Neural cell (in vitro differentiated cells): ENCODE results near the gene MARCHF5. TPM values are rescaled to one million over a fixed set of nuclear protein-coding genes. Genes with fewer than 3 reads are reported as not detected.

ENCODE experiments used
- H2AFZ ChIP-seq: fragments of 200-600, 300-800 bp; sonication (generic), shearing (Covaris generic); 2 replicates; pipeline ENCODE4 v1.6.0; 2014; ENCODE audit warnings: low read depth, mild to moderate bottlenecking, antibody characterized with exemption, low read length, moderate library complexity
- H3F3A ChIP-seq: fragments of 200-600 bp; shearing (Covaris generic); 2 replicates; pipeline ENCODE4 v1.6.1; 2016; ENCODE audit warnings: mild to moderate bottlenecking, moderate library complexity, mixed read lengths, antibody characterized with exemption, low read length; ENCODE audit not compliant: insufficient read depth, poor library complexity, severe bottlenecking
- H3K27ac ChIP-seq: fragments of 200-600, 300-800 bp; sonication (generic), shearing (Covaris generic); 2 replicates; pipeline ENCODE4 v1.5.1; 2014; ENCODE audit warnings: mild to moderate bottlenecking, low read length, moderate library complexity
- H3K27me3 ChIP-seq: fragments of 300-800, 200-600 bp; sonication (generic), shearing (Covaris generic); 2 replicates; pipeline ENCODE4 v1.6.0; 2014; ENCODE audit warnings: mild to moderate bottlenecking, low read depth, low read length, moderate library complexity; ENCODE audit not compliant: insufficient read depth
- H3K36me3 ChIP-seq: fragments of 300-800, 200-600 bp; sonication (generic), shearing (Covaris generic); 2 replicates; pipeline ENCODE4 v1.5.1; 2014; ENCODE audit warnings: mild to moderate bottlenecking, antibody characterized with exemption, low read length, moderate library complexity; ENCODE audit not compliant: insufficient read depth
- H3K4me2 ChIP-seq: fragments of 300-800, 200-600 bp; sonication (generic), shearing (Covaris generic); 2 replicates; pipeline ENCODE4 v1.6.0; 2014; ENCODE audit warnings: mild to moderate bottlenecking, low read length
- H3K4me3 ChIP-seq: fragments of 300-800, 200-600 bp; sonication (generic), shearing (Covaris generic); 2 replicates; pipeline ENCODE4 v1.5.1; 2014; ENCODE audit warnings: mild to moderate bottlenecking, low read length, moderate library complexity
- H3K79me2 ChIP-seq: fragments of 200-600 bp; shearing (Covaris generic); replicated peaks from 2 replicates; pipeline ENCODE4 v1.6.0; 2014; ENCODE audit warnings: mild to moderate bottlenecking, low read length, moderate library complexity; ENCODE audit not compliant: insufficient read depth
- H3K9ac ChIP-seq: fragments of 300-800, 200-600 bp; sonication (generic), shearing (Covaris generic); 2 replicates; pipeline ENCODE4 v1.6.1; 2016; ENCODE audit warnings: mild to moderate bottlenecking, low read length, mixed read lengths
- H3K9me2 ChIP-seq: fragments of 200-600 bp; shearing (Covaris generic); 2 replicates; pipeline ENCODE4 v1.6.1; 2016; ENCODE audit warnings: mild to moderate bottlenecking, low read length, mixed read lengths; ENCODE audit not compliant: insufficient read depth
- H3K9me3 ChIP-seq: fragments of 200-600, 300-800 bp; sonication (generic), shearing (Covaris generic); 2 replicates; pipeline ENCODE4 v1.6.1; 2016; ENCODE audit warnings: mild to moderate bottlenecking, mixed run types, low read length, moderate library complexity, mixed read lengths
- H4K20me1 ChIP-seq: fragments of 200-600 bp; shearing (Covaris generic); 2 replicates; pipeline ENCODE4 v1.6.1; 2016; ENCODE audit warnings: mild to moderate bottlenecking, mixed run types; ENCODE audit not compliant: insufficient read depth
- EP300 ChIP-seq: fragments of 450-650 bp; conservative IDR thresholded peaks from 2 replicates; pipeline ENCODE4 v1.6.1; 2014; ENCODE audit warnings: antibody characterized with exemption, mild to moderate bottlenecking, moderate library complexity; ENCODE audit not compliant: poor library complexity, severe bottlenecking
- EZH2 ChIP-seq: fragments of 200-600, 300-800 bp; shearing (Covaris generic), sonication (generic); IDR thresholded peaks from 2 replicates; pipeline ENCODE4 v1.6.1; 2014; ENCODE audit warnings: antibody characterized with exemption, low read length, borderline replicate concordance, mild to moderate bottlenecking; ENCODE audit not compliant: insufficient read depth, poor library complexity, severe bottlenecking
- MXI1 ChIP-seq: fragments of 450-650 bp; conservative IDR thresholded peaks from 2 replicates; pipeline ENCODE4 v1.6.1; 2014; ENCODE audit warnings: antibody characterized with exemption, mild to moderate bottlenecking; ENCODE audit not compliant: poor library complexity, severe bottlenecking
- POLR2AphosphoS5 ChIP-seq: IDR thresholded peaks from 2 replicates; pipeline ENCODE4 v1.6.1; 2012
- RAD21 ChIP-seq: fragments of 450-650 bp; conservative IDR thresholded peaks from 2 replicates; pipeline ENCODE4 v1.6.1; 2014; ENCODE audit warnings: antibody characterized with exemption, mild to moderate bottlenecking, moderate library complexity
- SMC3 ChIP-seq: fragments of 450-650 bp; conservative IDR thresholded peaks from 2 replicates; pipeline ENCODE4 v1.6.1; 2014; ENCODE audit warnings: antibody characterized with exemption, mild to moderate bottlenecking, moderate library complexity; ENCODE audit not compliant: poor library complexity
- TAF1 ChIP-seq: IDR thresholded peaks from 2 replicates; pipeline ENCODE4 v1.6.1; 2012; ENCODE audit warnings: low read depth
- polyA plus RNA-seq: library from polyadenylated mRNA; depleted of rRNA; stranded (reverse); fragments of >200 nt; gene quantifications from 2 replicates; pipeline ENCODE4 v1.2.3, GENCODE V29; 2014
- TF ChIP-seq, protein P1 (sequence below): fragments of 450-650 bp; IDR thresholded peaks from 2 replicates; pipeline ENCODE4 v1.5.1; 2014; ENCODE audit warnings: antibody characterized with exemption, mild to moderate bottlenecking, moderate library complexity; ENCODE audit not compliant: poor library complexity, severe bottlenecking
- TF ChIP-seq, protein P2 (sequence below): IDR thresholded peaks from 2 replicates; pipeline ENCODE4 v1.6.1; 2012; ENCODE audit warnings: borderline replicate concordance

Gene MARCHF5
- polyA plus RNA-seq, 1 donor from 2014 or later = 65.5 TPM

- no peaks in the 10 kb centered on the region for H4K20me1 ChIP-seq
- H3K9me2 ChIP-seq = no peaks in the 10 kb centered on the region
- H3K9ac ChIP-seq = peak overlapping the region; percentile 98
- peak overlapping the region; percentile 93 for H3K4me3 ChIP-seq
- peak overlapping the region; percentile 81 for H3K27ac ChIP-seq
- H3K4me2 ChIP-seq = no peak overlapping the region
- TF ChIP-seq, protein P1, sequence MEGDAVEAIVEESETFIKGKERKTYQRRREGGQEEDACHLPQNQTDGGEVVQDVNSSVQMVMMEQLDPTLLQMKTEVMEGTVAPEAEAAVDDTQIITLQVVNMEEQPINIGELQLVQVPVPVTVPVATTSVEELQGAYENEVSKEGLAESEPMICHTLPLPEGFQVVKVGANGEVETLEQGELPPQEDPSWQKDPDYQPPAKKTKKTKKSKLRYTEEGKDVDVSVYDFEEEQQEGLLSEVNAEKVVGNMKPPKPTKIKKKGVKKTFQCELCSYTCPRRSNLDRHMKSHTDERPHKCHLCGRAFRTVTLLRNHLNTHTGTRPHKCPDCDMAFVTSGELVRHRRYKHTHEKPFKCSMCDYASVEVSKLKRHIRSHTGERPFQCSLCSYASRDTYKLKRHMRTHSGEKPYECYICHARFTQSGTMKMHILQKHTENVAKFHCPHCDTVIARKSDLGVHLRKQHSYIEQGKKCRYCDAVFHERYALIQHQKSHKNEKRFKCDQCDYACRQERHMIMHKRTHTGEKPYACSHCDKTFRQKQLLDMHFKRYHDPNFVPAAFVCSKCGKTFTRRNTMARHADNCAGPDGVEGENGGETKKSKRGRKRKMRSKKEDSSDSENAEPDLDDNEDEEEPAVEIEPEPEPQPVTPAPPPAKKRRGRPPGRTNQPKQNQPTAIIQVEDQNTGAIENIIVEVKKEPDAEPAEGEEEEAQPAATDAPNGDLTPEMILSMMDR = no peak
- TF ChIP-seq, protein P2, sequence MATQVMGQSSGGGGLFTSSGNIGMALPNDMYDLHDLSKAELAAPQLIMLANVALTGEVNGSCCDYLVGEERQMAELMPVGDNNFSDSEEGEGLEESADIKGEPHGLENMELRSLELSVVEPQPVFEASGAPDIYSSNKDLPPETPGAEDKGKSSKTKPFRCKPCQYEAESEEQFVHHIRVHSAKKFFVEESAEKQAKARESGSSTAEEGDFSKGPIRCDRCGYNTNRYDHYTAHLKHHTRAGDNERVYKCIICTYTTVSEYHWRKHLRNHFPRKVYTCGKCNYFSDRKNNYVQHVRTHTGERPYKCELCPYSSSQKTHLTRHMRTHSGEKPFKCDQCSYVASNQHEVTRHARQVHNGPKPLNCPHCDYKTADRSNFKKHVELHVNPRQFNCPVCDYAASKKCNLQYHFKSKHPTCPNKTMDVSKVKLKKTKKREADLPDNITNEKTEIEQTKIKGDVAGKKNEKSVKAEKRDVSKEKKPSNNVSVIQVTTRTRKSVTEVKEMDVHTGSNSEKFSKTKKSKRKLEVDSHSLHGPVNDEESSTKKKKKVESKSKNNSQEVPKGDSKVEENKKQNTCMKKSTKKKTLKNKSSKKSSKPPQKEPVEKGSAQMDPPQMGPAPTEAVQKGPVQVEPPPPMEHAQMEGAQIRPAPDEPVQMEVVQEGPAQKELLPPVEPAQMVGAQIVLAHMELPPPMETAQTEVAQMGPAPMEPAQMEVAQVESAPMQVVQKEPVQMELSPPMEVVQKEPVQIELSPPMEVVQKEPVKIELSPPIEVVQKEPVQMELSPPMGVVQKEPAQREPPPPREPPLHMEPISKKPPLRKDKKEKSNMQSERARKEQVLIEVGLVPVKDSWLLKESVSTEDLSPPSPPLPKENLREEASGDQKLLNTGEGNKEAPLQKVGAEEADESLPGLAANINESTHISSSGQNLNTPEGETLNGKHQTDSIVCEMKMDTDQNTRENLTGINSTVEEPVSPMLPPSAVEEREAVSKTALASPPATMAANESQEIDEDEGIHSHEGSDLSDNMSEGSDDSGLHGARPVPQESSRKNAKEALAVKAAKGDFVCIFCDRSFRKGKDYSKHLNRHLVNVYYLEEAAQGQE = no peak
- TF ChIP-seq SMC3 = no peak
- no peak for TF ChIP-seq TAF1
- no peak for TF ChIP-seq MXI1
- no peak for TF ChIP-seq POLR2AphosphoS5
- no peak for TF ChIP-seq EP300
- TF ChIP-seq EZH2 = no peak
- no peak for TF ChIP-seq RAD21
- H2AFZ ChIP-seq = peak overlapping the region; percentile 99
- H3K27me3 ChIP-seq = no peaks in the 10 kb centered on the region
- H3K9me3 ChIP-seq = no peaks in the 10 kb centered on the region
- H3K79me2 ChIP-seq = peaks cover 56% of the 10 kb centered on the region
- no peaks in the 10 kb centered on the region for H3F3A ChIP-seq
- no peaks in the 10 kb centered on the region for H3K36me3 ChIP-seq
Measured at GRCh38 chr10:92291616-92291865, 574 bp downstream of the MARCHF5 start.

DNA sequence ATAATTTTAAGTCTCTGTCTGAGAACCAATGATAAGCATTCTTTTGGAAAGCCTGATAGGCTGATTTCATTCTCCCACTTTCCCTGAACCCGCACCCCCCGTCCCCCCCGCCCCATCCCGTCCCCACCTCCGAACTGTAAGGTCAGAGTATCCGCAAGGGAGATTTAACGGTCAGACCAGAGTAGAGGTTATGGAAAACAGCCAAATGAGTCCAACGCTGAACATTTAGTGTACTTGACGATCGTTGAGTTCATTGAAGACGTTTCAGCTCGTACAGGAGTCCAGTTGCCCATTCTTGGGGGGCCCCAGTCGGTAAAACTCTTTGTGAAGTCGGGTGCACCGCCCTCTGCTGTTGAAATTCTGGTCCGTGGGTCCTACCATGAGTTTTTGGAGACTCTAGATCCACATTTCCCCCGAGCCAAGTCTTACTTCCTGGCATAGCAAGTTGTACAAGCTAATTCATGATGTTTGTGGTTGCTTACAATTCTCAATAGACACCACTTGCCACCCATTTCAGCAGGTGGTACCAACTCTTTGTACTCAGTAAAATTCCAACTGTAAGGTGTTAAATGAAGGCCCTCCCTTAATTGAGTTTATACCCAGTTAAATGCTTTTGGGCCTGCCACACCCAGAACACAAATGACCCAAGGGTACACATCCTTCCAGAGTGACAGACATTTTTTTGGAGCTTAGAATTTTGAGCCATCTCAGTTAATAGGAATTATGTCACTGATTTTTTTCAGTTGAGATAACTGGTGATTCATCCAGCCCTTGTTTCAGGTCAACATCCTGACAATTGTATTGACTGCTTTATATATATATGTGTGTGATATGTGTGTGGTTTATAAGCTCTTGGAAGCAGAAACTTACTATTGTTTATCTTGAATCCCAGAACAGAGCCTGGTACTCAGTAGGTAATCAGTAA, 1.2 kb downstream of the MARCHF5 start:
- no peaks in the 10 kb centered on the region for H4K20me1 ChIP-seq
- peaks cover 62% of the 10 kb centered on the region for H3K79me2 ChIP-seq

More for the DNA sequence above, 1.2 kb downstream of the MARCHF5 start:
- H3K27ac ChIP-seq = no peak overlapping the region
- no peaks in the 10 kb centered on the region for H3K9me2 ChIP-seq
- H3F3A ChIP-seq = no peaks in the 10 kb centered on the region
- TF ChIP-seq EZH2 (no peak), POLR2AphosphoS5 (no peak), RAD21 (peak; percentile 44), MXI1 (no peak), TAF1 (no peak), SMC3 (peak; percentile 59), EP300 (no peak)
- TF ChIP-seq, protein P2 = no peak
- TF ChIP-seq, protein P1 = peak; percentile 59
- H3K27me3 ChIP-seq = no peaks in the 10 kb centered on the region
- H3K4me3 ChIP-seq = peak overlapping the region; percentile 93
- peak overlapping the region; percentile 98 for H3K9ac ChIP-seq
- H2AFZ ChIP-seq = no peak overlapping the region
- peak overlapping the region; percentile 72 for H3K4me2 ChIP-seq
- no peaks in the 10 kb centered on the region for H3K9me3 ChIP-seq
- H3K36me3 ChIP-seq = no peaks in the 10 kb centered on the region
